Neural cell (in vitro differentiated cells): ENCODE results near the gene SYCE3. TPM values are rescaled to one million over a fixed set of nuclear protein-coding genes. Genes with fewer than 3 reads are reported as not detected.

Experiments
- H2AFZ ChIP-seq: fragments of 200-600, 300-800 bp; sonication (generic), shearing (Covaris generic); 2 replicates; pipeline ENCODE4 v1.6.0; 2014; ENCODE audit warnings: low read depth, mild to moderate bottlenecking, antibody characterized with exemption, low read length, moderate library complexity
- H3F3A ChIP-seq: fragments of 200-600 bp; shearing (Covaris generic); 2 replicates; pipeline ENCODE4 v1.6.1; 2016; ENCODE audit warnings: mild to moderate bottlenecking, moderate library complexity, mixed read lengths, antibody characterized with exemption, low read length; ENCODE audit not compliant: insufficient read depth, poor library complexity, severe bottlenecking
- H3K27ac ChIP-seq: fragments of 200-600, 300-800 bp; sonication (generic), shearing (Covaris generic); 2 replicates; pipeline ENCODE4 v1.5.1; 2014; ENCODE audit warnings: mild to moderate bottlenecking, low read length, moderate library complexity
- H3K27me3 ChIP-seq: fragments of 300-800, 200-600 bp; sonication (generic), shearing (Covaris generic); 2 replicates; pipeline ENCODE4 v1.6.0; 2014; ENCODE audit warnings: mild to moderate bottlenecking, low read depth, low read length, moderate library complexity; ENCODE audit not compliant: insufficient read depth
- H3K36me3 ChIP-seq: fragments of 300-800, 200-600 bp; sonication (generic), shearing (Covaris generic); 2 replicates; pipeline ENCODE4 v1.5.1; 2014; ENCODE audit warnings: mild to moderate bottlenecking, antibody characterized with exemption, low read length, moderate library complexity; ENCODE audit not compliant: insufficient read depth
- H3K4me2 ChIP-seq: fragments of 300-800, 200-600 bp; sonication (generic), shearing (Covaris generic); 2 replicates; pipeline ENCODE4 v1.6.0; 2014; ENCODE audit warnings: mild to moderate bottlenecking, low read length
- H3K4me3 ChIP-seq: fragments of 300-800, 200-600 bp; sonication (generic), shearing (Covaris generic); 2 replicates; pipeline ENCODE4 v1.5.1; 2014; ENCODE audit warnings: mild to moderate bottlenecking, low read length, moderate library complexity
- H3K79me2 ChIP-seq: fragments of 200-600 bp; shearing (Covaris generic); replicated peaks from 2 replicates; pipeline ENCODE4 v1.6.0; 2014; ENCODE audit warnings: mild to moderate bottlenecking, low read length, moderate library complexity; ENCODE audit not compliant: insufficient read depth
- H3K9ac ChIP-seq: fragments of 300-800, 200-600 bp; sonication (generic), shearing (Covaris generic); 2 replicates; pipeline ENCODE4 v1.6.1; 2016; ENCODE audit warnings: mild to moderate bottlenecking, low read length, mixed read lengths
- H3K9me2 ChIP-seq: fragments of 200-600 bp; shearing (Covaris generic); 2 replicates; pipeline ENCODE4 v1.6.1; 2016; ENCODE audit warnings: mild to moderate bottlenecking, low read length, mixed read lengths; ENCODE audit not compliant: insufficient read depth
- H3K9me3 ChIP-seq: fragments of 200-600, 300-800 bp; sonication (generic), shearing (Covaris generic); 2 replicates; pipeline ENCODE4 v1.6.1; 2016; ENCODE audit warnings: mild to moderate bottlenecking, mixed run types, low read length, moderate library complexity, mixed read lengths
- H4K20me1 ChIP-seq: fragments of 200-600 bp; shearing (Covaris generic); 2 replicates; pipeline ENCODE4 v1.6.1; 2016; ENCODE audit warnings: mild to moderate bottlenecking, mixed run types; ENCODE audit not compliant: insufficient read depth
- EP300 ChIP-seq: fragments of 450-650 bp; conservative IDR thresholded peaks from 2 replicates; pipeline ENCODE4 v1.6.1; 2014; ENCODE audit warnings: antibody characterized with exemption, mild to moderate bottlenecking, moderate library complexity; ENCODE audit not compliant: poor library complexity, severe bottlenecking
- EZH2 ChIP-seq: fragments of 200-600, 300-800 bp; shearing (Covaris generic), sonication (generic); IDR thresholded peaks from 2 replicates; pipeline ENCODE4 v1.6.1; 2014; ENCODE audit warnings: antibody characterized with exemption, low read length, borderline replicate concordance, mild to moderate bottlenecking; ENCODE audit not compliant: insufficient read depth, poor library complexity, severe bottlenecking
- MXI1 ChIP-seq: fragments of 450-650 bp; conservative IDR thresholded peaks from 2 replicates; pipeline ENCODE4 v1.6.1; 2014; ENCODE audit warnings: antibody characterized with exemption, mild to moderate bottlenecking; ENCODE audit not compliant: poor library complexity, severe bottlenecking
- POLR2AphosphoS5 ChIP-seq: IDR thresholded peaks from 2 replicates; pipeline ENCODE4 v1.6.1; 2012
- RAD21 ChIP-seq: fragments of 450-650 bp; conservative IDR thresholded peaks from 2 replicates; pipeline ENCODE4 v1.6.1; 2014; ENCODE audit warnings: antibody characterized with exemption, mild to moderate bottlenecking, moderate library complexity
- SMC3 ChIP-seq: fragments of 450-650 bp; conservative IDR thresholded peaks from 2 replicates; pipeline ENCODE4 v1.6.1; 2014; ENCODE audit warnings: antibody characterized with exemption, mild to moderate bottlenecking, moderate library complexity; ENCODE audit not compliant: poor library complexity
- TAF1 ChIP-seq: IDR thresholded peaks from 2 replicates; pipeline ENCODE4 v1.6.1; 2012; ENCODE audit warnings: low read depth
- polyA plus RNA-seq: library from polyadenylated mRNA; depleted of rRNA; stranded (reverse); fragments of >200 nt; gene quantifications from 2 replicates; pipeline ENCODE4 v1.2.3, GENCODE V29; 2014
- TF ChIP-seq, protein P1 (sequence below): IDR thresholded peaks from 2 replicates; pipeline ENCODE4 v1.6.1; 2012; ENCODE audit warnings: borderline replicate concordance
- TF ChIP-seq, protein P2 (sequence below): fragments of 450-650 bp; IDR thresholded peaks from 2 replicates; pipeline ENCODE4 v1.5.1; 2014; ENCODE audit warnings: antibody characterized with exemption, mild to moderate bottlenecking, moderate library complexity; ENCODE audit not compliant: poor library complexity, severe bottlenecking

Gene SYCE3
- polyA plus RNA-seq, 1 donor from 2014 or later = not detected

DNA sequence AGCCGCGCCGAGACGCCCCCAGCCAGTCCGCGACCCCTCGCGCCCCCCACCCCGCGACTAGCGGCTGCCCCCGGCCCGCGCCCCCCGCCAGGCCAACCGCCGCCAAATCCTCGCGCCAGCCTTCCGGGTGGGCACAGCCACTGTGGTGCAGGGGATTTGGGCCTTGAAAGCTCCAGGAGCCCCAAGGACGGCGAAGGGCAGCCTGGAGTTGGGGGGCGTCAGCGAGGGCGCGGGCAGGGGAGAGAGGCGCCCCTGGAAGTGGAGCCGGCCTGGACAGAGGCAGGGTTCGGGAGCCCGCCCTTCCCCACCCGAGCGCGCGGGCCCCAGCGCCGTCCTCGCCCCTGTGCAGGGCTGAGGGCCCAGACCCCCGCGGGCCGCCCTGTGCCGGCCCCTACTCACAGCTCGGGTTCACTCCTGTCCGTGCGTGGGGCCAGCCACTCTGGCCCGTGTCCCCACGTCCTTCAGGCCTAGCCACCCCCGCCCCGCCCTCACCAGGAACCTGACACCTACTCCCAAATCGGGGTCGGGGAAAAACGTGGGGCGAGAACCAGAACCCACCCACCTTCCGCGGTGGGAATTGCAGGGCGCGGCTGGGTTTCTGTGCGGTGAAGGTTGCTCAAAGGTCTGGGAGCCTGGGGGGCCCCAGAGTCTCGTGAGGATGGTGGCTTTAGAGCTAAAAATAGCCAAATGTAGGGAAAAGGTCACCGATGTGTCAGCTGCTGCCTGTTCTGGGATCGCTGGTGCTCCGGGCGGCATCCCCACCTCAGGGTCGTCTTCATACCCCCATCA, 15.5 kb upstream of the SYCE3 start, which contains the start of gene CPT1B:
CPT1B (minus strand) TSS at position 441 of the 789 bp plus-strand sequence. CDS start 512 bp downstream, outside the sequence.
- no peak within 1 kb of the TSS for H3K4me3 ChIP-seq
- H2AFZ ChIP-seq = no peak within 1 kb of the TSS
- peaks cover 9% of the 10 kb centered on the region for H3K79me2 ChIP-seq
- H3K4me2 ChIP-seq = no peak within 1 kb of the TSS
- no peaks in the 10 kb centered on the region for H3K9me3 ChIP-seq
- H3F3A ChIP-seq = no peaks in the 10 kb centered on the region
- H4K20me1 ChIP-seq = no peaks in the 10 kb centered on the region
- H3K36me3 ChIP-seq = no peaks in the 10 kb centered on the region
- no peaks in the 10 kb centered on the region for H3K9me2 ChIP-seq
- TF ChIP-seq, protein P1, sequence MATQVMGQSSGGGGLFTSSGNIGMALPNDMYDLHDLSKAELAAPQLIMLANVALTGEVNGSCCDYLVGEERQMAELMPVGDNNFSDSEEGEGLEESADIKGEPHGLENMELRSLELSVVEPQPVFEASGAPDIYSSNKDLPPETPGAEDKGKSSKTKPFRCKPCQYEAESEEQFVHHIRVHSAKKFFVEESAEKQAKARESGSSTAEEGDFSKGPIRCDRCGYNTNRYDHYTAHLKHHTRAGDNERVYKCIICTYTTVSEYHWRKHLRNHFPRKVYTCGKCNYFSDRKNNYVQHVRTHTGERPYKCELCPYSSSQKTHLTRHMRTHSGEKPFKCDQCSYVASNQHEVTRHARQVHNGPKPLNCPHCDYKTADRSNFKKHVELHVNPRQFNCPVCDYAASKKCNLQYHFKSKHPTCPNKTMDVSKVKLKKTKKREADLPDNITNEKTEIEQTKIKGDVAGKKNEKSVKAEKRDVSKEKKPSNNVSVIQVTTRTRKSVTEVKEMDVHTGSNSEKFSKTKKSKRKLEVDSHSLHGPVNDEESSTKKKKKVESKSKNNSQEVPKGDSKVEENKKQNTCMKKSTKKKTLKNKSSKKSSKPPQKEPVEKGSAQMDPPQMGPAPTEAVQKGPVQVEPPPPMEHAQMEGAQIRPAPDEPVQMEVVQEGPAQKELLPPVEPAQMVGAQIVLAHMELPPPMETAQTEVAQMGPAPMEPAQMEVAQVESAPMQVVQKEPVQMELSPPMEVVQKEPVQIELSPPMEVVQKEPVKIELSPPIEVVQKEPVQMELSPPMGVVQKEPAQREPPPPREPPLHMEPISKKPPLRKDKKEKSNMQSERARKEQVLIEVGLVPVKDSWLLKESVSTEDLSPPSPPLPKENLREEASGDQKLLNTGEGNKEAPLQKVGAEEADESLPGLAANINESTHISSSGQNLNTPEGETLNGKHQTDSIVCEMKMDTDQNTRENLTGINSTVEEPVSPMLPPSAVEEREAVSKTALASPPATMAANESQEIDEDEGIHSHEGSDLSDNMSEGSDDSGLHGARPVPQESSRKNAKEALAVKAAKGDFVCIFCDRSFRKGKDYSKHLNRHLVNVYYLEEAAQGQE = no peak
- TF ChIP-seq POLR2AphosphoS5 (no peak), EP300 (no peak), TAF1 (no peak), MXI1 (no peak), EZH2 (no peak), RAD21 (no peak), SMC3 (no peak)
- TF ChIP-seq, protein P2, sequence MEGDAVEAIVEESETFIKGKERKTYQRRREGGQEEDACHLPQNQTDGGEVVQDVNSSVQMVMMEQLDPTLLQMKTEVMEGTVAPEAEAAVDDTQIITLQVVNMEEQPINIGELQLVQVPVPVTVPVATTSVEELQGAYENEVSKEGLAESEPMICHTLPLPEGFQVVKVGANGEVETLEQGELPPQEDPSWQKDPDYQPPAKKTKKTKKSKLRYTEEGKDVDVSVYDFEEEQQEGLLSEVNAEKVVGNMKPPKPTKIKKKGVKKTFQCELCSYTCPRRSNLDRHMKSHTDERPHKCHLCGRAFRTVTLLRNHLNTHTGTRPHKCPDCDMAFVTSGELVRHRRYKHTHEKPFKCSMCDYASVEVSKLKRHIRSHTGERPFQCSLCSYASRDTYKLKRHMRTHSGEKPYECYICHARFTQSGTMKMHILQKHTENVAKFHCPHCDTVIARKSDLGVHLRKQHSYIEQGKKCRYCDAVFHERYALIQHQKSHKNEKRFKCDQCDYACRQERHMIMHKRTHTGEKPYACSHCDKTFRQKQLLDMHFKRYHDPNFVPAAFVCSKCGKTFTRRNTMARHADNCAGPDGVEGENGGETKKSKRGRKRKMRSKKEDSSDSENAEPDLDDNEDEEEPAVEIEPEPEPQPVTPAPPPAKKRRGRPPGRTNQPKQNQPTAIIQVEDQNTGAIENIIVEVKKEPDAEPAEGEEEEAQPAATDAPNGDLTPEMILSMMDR = no peak
- H3K27me3 ChIP-seq = no peaks in the 10 kb centered on the region
- no peak within 1 kb of the TSS for H3K9ac ChIP-seq
- no peak within 1 kb of the TSS for H3K27ac ChIP-seq

DNA sequence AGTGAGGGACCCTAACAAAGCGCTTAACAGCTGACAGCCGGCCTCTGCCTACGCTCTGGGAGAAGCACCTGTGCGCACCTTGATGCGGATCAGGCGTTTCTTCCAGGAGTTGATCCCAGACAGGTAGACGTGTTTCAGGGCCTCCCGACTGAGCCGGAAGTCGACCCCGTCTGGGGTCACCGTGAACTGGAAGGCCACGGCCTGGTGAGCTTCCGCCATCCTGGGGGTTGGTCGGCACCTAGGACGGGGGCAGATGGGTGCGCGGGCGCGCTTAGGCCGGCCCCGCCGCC, 14.9 kb upstream of the SYCE3 start:
- H3K79me2 ChIP-seq = peaks cover 9% of the 10 kb centered on the region
- H3K27me3 ChIP-seq = no peaks in the 10 kb centered on the region
- H3F3A ChIP-seq = no peaks in the 10 kb centered on the region
- no peak for TF ChIP-seq EZH2
- TF ChIP-seq EP300 = no peak
- TF ChIP-seq MXI1 = no peak
- no peak for TF ChIP-seq SMC3
- TF ChIP-seq, protein P2 = no peak
- TF ChIP-seq TAF1 = no peak
- TF ChIP-seq, protein P1 = no peak
- TF ChIP-seq RAD21 = no peak
- no peak for TF ChIP-seq POLR2AphosphoS5
- no peak overlapping the region for H3K9ac ChIP-seq
- H3K9me2 ChIP-seq = no peaks in the 10 kb centered on the region
- H3K4me3 ChIP-seq = no peak overlapping the region
- no peaks in the 10 kb centered on the region for H4K20me1 ChIP-seq
- H3K9me3 ChIP-seq = no peaks in the 10 kb centered on the region
- no peak overlapping the region for H2AFZ ChIP-seq
- H3K4me2 ChIP-seq = no peak overlapping the region
- H3K27ac ChIP-seq = no peak overlapping the region
- H3K36me3 ChIP-seq = no peaks in the 10 kb centered on the region
